ENCODE results near the gene OR52N2.

Gene OR52N2

DNA sequence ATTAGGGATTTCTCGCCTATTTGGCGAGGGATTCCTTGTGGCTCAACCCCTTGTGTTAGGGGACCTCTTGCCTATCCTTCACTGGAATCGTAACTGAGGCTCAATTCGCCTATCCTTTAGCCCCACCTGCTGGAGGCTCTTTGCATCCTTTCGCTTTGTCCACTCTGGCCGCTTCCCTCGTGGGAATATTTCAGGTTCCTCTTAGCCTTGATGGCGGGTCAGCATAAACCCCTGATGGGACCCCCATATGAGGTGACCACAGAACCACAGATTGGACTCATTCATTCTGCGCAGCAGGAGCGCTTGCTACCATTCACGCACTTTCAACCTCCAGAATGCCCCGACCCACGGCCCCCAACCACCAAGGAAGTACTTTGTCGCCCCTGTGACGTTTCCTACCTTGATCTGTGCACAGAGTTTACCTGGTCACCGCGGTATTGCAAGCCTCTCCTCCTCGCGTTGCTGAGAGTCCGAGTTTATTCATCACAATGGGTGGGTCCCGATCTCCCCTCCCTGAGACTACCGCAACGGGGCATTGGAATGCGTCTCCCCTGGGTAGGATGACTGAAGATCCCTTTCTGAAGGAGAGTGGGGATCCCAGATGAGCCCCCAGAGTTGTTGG, at the start of gene OR52N2:
TSS of gene OR52N2 (plus strand) at position 425 of the 622 bp plus-strand sequence. CDS start 11,412 bp downstream, outside the sequence.
- peak; percentile 29 for DNase-seq (ENCODE audit: low read depth)

- DNase-seq (ENCODE audit: low read depth): no peak
These were observed 41.7 kb upstream of the OR52N2 start for GRCh38 chr11:5767056-5767455.

GRCh38 chr11:5783255-5783654, 25.5 kb upstream of the OR52N2 start, which contains the start of gene OR52N5:
TSS of gene OR52N5 (minus strand) at chr11:5783355. CDS start at chr11:5778634, 4,721 bp downstream.
- no peak for DNase-seq (ENCODE audit: low read depth)

- no peak for DNase-seq (ENCODE audit: low read depth)
These were observed 17.6 kb upstream of the OR52N2 start, which contains the start of gene OR52N1 for GRCh38 chr11:5791165-5791564. TSS of gene OR52N1 (minus strand) at chr11:5791265. CDS start at chr11:5788816, 2,449 bp downstream.

DNA sequence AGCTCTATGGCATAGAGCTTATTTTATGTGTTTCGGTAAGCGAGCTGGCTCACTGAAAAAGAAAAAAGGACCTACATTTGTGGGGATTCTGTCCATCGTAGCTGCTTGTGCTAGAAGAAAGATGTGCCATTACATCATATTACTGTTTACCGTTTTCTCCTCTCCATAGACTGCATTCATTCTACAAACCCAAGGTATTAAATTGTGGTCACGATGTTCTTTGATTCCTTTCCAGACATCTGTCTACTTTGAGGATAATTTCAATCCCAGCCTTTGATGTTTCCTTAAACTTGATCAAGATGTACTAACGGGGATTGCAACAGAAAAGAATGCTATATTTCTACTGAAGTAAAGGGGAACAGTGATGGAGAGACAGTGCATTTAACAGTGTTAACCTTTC, 12.2 kb upstream of the OR52N2 start:
- DNase-seq (ENCODE audit: low read depth): no peak

- DNase-seq (ENCODE audit: low read depth): no peak
These were observed 4.7 kb upstream of the OR52N2 start for GRCh38 chr11:5803982-5804381.

DNA sequence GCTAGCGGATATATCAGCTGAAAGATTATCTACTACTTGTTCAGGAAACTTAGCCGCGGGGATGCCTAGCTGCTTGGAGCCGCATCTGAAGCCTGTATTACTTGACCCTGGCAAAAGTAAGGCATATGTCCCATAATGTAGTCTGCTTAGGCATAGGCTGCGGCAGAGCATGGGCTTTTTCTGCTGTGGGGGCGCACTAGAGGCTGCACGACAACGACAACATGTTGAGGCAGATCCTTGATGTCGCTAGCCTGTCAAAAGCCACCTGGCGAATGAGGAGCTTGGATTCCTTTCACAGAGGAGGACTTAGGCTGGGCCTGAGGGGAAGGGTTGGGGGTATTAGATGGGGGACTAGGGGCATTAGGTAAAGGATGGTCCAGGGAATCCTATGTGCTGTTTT, 1.1 kb upstream of the OR52N2 start:
- no peak for DNase-seq (ENCODE audit: low read depth)

GRCh38 chr11:5809122-5809519, 397 bp downstream of the OR52N2 start:
- DNase-seq (ENCODE audit: low read depth): no peak

DNA sequence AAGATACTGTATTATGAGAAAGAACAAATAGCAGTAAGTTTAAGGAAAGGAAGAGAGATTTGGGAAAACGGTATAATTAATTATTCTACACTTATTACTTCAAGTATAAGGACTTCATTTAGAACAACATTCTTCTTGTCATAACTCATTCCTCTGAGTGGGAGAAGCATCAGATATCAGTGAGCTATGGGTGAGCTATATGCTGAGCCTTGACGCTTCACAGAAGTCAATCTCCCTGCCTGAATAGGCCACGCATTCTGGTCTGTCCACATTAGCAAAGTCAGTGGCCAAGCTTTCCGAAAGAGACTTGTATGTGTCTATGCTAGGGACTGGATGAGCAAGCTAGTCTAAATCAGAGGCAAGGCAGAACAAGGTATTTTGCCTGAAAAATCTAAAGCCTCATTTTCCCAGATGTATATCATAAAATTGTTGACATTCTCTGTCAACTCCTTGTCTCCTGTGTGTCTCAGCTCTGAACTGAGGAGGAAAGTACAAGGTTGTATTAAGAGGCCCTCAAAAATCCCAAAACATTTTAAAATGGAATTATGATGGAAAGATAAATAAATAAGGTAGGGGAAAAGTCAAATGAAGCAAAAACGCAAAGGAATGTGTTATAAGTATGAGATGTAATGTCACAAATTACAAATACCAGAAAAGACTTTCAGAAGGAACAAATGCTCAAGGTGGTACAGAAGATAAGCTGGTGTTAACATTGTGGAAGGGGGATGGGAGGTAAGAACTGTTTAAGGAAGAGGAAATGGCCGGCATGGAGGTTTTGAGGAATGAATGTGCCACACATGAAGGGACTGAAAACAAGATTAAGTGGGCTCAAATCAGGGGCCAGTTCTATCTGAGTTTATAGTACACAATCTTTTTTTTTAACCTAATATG, 1.4 kb downstream of the OR52N2 start:
- DNase-seq (ENCODE audit: low read depth): no peak

DNA sequence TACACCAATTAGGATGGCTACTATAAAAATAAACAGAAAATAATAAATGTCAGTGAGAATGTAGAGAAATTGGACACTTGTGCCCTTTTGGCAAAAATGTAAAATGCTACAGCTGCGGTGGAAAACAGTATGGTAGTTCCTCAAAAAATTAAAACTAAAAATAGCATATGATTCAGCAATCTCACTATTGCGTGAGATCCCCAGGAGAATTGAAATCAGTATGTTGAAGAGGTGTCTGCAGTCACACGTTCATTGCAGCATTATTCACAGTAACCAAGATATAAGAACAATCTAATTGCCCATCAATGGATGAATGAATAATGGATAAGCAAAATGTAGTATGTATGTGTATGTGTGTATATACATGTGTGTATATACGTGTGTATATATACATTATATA, 6.8 kb downstream of the OR52N2 start:
- no peak for DNase-seq (ENCODE audit: low read depth)

DNA sequence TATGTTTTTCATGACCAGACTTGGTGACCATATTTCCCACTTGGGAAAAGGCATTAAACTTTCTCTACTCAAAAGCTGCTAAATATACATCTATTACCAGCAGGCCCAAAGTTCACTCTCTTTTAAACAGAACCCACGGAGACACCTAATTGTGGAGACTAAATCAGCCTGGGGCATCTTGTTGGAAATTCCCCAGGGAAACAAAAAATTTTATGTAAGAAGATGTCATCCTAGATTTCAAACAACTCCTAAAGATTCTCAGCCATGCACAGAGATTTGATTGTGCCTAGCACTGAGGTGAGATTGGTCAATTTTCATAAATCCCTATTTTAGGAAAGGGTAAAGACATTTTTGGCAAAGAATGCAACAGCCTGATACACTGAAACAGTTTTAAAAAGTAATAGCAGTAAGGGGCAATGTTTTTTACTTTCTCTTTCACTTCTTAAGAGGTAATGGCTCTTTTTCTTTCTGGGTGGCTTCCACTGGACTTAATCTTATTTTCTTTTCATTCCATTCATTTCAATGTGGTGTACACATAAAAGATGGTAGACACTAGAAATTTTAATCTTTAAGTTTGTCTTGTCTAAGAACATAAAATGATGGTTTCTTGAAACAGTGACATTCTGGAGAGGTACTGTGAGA, 9.6 kb downstream of the OR52N2 start:
- DNase-seq (ENCODE audit: low read depth): no peak

DNA sequence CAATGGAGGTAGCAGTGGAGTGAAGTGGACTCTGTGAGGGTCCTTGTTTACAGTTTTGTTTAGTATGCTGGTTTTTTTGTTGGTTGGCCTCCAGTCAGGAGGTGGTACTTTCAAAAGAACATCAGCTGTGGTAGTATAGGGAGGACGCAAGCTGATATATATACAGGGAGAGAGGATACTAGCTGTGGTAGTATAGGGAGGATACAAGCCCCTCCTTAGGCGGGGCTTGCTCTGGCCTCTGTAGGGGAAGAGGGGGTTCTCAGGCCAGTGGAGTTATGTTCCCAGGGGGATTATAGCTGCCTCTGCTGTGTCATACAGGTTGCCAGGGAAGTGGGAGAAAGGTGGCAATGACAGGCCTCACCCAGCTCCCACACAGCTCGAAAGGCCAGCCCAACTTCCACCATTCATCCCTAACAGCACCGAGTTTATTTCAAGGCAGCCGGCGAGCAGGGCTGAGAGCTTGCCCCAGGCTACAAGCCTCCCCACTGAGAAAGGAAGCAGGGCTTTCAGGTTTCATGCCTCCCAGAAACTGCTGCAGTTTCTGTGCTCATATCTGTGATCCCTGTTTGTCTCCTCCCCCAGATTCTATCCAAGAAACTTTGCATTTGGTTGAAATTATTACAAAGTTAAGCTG, 22.6 kb downstream of the OR52N2 start:
- no peak for DNase-seq (ENCODE audit: low read depth)

DNA sequence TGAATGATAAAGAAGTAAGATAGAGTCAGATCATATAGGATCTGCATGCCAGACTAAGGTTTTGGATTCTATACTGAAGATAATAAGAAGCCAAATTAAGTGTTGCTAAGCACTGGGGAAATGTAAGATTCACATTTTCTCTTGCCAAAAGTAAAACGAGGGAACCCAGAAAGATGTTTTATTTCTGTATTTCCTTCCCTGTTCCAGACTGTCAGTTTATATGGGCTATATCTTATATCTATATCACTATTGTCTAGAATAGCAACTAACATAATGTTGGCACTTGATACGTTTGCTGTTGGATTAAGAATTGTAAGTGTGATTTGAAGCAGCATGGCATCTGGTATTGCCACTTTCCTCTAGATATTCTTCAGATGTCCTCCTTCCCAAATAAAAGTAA, 24.7 kb downstream of the OR52N2 start:
- no peak for DNase-seq (ENCODE audit: low read depth)

DNA sequence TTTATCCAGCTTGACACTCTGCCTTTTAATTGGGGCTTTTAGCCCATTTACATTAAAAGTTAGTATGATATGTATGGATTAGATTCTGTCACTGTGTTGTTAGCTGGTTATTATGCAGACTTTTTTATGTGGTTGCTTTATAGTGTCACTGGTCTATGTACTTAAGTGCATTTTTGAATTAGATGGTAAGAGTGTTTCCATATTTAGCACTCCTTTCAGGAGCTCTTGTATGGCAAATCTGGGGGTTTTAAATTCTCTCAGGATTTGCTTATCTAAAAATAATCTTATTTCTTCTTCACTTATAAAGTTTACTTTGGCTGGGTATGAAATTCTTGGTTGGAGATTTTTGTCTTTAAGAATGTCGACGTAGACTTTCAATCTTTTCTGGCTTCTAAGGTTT, 29.0 kb downstream of the OR52N2 start:
- DNase-seq (ENCODE audit: low read depth): no peak

- DNase-seq (ENCODE audit: low read depth): no peak
These were observed 33.1 kb downstream of the OR52N2 start, which contains the start of gene OR52E6 for GRCh38 chr11:5841797-5842196. TSS of gene OR52E6 (minus strand) at chr11:5841897. CDS start at chr11:5841897, 0 bp downstream.

- DNase-seq (ENCODE audit: low read depth): no peak
These were observed 38.0 kb downstream of the OR52N2 start for GRCh38 chr11:5846701-5847100.

DNA sequence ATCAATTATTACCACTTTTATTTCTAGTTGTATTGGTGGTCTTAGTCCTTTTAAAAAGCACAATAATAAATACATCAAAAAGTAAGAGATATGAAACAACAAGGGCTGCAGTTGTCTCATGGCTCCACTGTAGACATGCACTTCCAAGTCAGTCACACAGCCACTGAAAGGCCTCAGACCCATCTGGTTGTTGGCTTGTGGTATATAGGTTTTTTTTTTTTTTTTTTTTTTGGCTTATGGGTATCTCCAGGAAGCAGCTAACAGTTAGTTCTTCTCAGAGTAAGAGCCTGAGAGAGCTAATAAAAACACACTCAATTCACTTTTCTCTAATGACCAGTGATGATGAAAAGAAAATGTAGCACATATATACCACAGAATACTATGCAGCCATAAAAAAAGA, 39.0 kb downstream of the OR52N2 start:
- DNase-seq (ENCODE audit: low read depth): no peak

GRCh38 chr11:5851002-5851401, 42.3 kb downstream of the OR52N2 start:
- no peak for DNase-seq (ENCODE audit: low read depth)

DNA sequence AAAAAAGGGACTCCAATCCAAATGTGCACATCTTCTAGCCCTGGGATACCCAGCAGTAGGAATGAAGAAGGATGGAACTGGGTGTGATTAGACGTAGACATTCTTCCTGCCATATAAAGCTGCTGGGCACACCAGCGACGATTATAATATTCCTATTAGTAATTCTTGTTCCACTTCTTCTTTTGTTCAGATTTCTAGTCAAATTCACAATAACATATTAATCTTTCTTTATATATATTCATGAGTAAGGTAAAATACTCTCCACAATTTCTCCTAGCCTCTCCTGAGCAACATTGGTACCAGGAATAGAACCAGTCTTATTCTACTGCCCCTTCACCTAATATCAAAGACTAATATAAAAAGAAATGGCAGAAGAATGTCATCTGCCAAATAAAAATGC, 48.9 kb downstream of the OR52N2 start, which contains the start of gene OR52E8:
TSS of gene OR52E8 (minus strand) at position 101 of the 400 bp plus-strand sequence. CDS start at position 101, 0 bp downstream.
- no peak for DNase-seq (ENCODE audit: low read depth)

DNA sequence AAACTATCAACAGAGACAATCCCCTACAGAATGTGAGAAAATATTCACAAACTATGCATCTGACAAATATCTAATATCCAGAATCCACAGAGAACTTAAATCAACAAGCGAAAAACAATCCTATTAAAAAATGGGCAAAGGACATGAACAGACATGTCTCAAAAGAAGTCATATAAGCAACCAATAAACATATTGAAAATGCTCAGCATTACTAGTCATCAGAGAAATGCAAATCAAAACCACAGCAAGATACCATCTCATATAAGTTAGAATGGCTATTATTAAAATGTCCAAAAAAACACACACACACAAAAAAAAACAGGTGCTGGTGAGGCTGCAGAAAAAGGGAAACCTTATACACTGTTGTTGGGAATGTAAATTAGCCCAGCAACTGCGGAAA, 57.1 kb downstream of the OR52N2 start:
- no peak for DNase-seq (ENCODE audit: low read depth)

All from T-helper 22 cell (primary cell).